A673 (cell line): ENCODE results near the gene TRIM40. TPM values are rescaled to one million over a fixed set of nuclear protein-coding genes. Genes with fewer than 3 reads are reported as not detected.

Source experiments
- BruUV-seq: library from RNA; stranded (reverse); fragments of 400-500 nt; replicated peaks from 2 replicates; lab custom pipeline; 2021; lab: Mats Ljungman, UMichigan
- CTCF ChIA-PET: fragments of 300-600 bp; sonication (Branson Sonifier 250); formaldehyde crosslinking; loops from one replicate; lab custom pipeline; 2022; ENCODE audit warnings: antibody characterized with exemption; lab: Charles Lee
- POLR2A ChIA-PET: fragments of 300-600 bp; sonication (Branson Sonifier 250); formaldehyde crosslinking; loops from one replicate; lab custom pipeline; 2022; ENCODE audit warnings: antibody characterized with exemption; ENCODE audit not compliant: low non-redundant PET; lab: Charles Lee
- DNase-seq: peaks from one replicate; pipeline ENCODE4 v3.0.0-alpha.2; 2015; ENCODE audit warnings: low spot score
- H3K27ac ChIP-seq: fragments of 200-600 bp; sonication (generic); 2 replicates; pipeline ENCODE4 v1.5.1; 2016; ENCODE audit warnings: mixed run types, low read depth, mild to moderate bottlenecking, mixed read lengths, antibody characterized with exemption, low read length; ENCODE audit not compliant: poor library complexity, severe bottlenecking
- H3K27me3 ChIP-seq: fragments of 200-600 bp; sonication (generic); replicated peaks from 2 replicates; pipeline ENCODE4 v1.6.1; 2017; ENCODE audit warnings: mixed run types, low read depth, mild to moderate bottlenecking, mixed read lengths, antibody characterized with exemption, low read length; ENCODE audit not compliant: insufficient read depth, poor library complexity
- H3K36me3 ChIP-seq: fragments of 200-600 bp; sonication (generic); 2 replicates; pipeline ENCODE4 v1.6.1; 2016; ENCODE audit warnings: mixed run types, mild to moderate bottlenecking, mixed read lengths, antibody characterized with exemption, low read length; ENCODE audit not compliant: insufficient read depth, poor library complexity, severe bottlenecking
- H3K4me1 ChIP-seq: fragments of 200-600 bp; sonication (generic); 2 replicates; pipeline ENCODE4 v1.6.1; 2017; ENCODE audit warnings: mixed run types, mild to moderate bottlenecking, mixed read lengths, antibody characterized with exemption, low read length; ENCODE audit not compliant: insufficient read depth, poor library complexity, severe bottlenecking
- H3K4me3 ChIP-seq: fragments of 200-600 bp; sonication (generic); 2 replicates; pipeline ENCODE4 v1.5.1; 2016; ENCODE audit warnings: low read depth, mixed run types, mild to moderate bottlenecking, mixed read lengths, low read length; ENCODE audit not compliant: poor library complexity, severe bottlenecking
- H3K9me3 ChIP-seq: fragments of 200-600 bp; sonication (generic); 2 replicates; pipeline ENCODE4 v1.6.1; 2016; ENCODE audit warnings: mixed run types, low read depth, mild to moderate bottlenecking, mixed read lengths, antibody characterized with exemption, low read length; ENCODE audit not compliant: poor library complexity, severe bottlenecking
- CTCF ChIP-seq: fragments of 300-800, 200-600 bp; sonication (generic); conservative IDR thresholded peaks from 2 replicates; pipeline ENCODE4 v1.5.1; 2017; ENCODE audit warnings: low read depth, mild to moderate bottlenecking, antibody characterized with exemption, low read length, moderate library complexity, mixed read lengths
- EZH2 ChIP-seq: fragments of 200-600 bp; sonication (generic); IDR thresholded peaks from 2 replicates; pipeline ENCODE4 v1.6.1; 2017; ENCODE audit warnings: borderline replicate concordance, low read depth, mild to moderate bottlenecking, mixed read lengths, antibody characterized with exemption, low read length; ENCODE audit not compliant: poor library complexity, severe bottlenecking
- intact Hi-C: fragments of 100-400 bp; cut with micrococcal nuclease; formaldehyde crosslinking; loops from one replicate; pipeline ENCODE4 v1.10.0; 2022; ENCODE audit not compliant: unreplicated experiment
- total RNA-seq: library from RNA; stranded (reverse); gene quantifications from 2 replicates; pipeline ENCODE4 v1.2.3, GENCODE V29; 2021

TRIM40 gene
- total RNA-seq, 1 experiment from 2014 or later, result not detected

- intact Hi-C loops, result no loop called here
- no peaks in the 10 kb centered on the region for H3K27me3 ChIP-seq
- DNase-seq, result no peak
- no peaks in the 10 kb centered on the region for H3K9me3 ChIP-seq
- TF ChIP-seq EZH2, result no peak
- TF ChIP-seq CTCF, result no peak
- no TSS peak for BruUV-seq
- H3K4me1 ChIP-seq, result peaks cover 16% of the 10 kb centered on the region
- H3K4me3 ChIP-seq, result no peak overlapping the region
- no peak overlapping the region for H3K27ac ChIP-seq
- CTCF ChIA-PET, result no interaction called here
- no peaks in the 10 kb centered on the region for H3K36me3 ChIP-seq
- POLR2A ChIA-PET, result no interaction called here
These were observed 20.8 kb downstream of the TRIM40 start for GRCh38 chr6:30156774-30157173.

GRCh38 chr6:30157581-30157980 lies 21.6 kb downstream of the TRIM40 start:
- Histone ChIP-seq H3K4me1 (peaks cover 16% of the 10 kb centered on the region), H3K36me3 (no peaks in the 10 kb centered on the region), H3K27me3 (no peaks in the 10 kb centered on the region), H3K4me3 (no peak overlapping the region), H3K9me3 (no peaks in the 10 kb centered on the region), H3K27ac (no peak overlapping the region)
- intact Hi-C loops, result no loop called here
- ChIA-PET POLR2A (no interaction called here), CTCF (no interaction called here)
- DNase-seq, result no peak
- BruUV-seq, result no TSS peak
- TF ChIP-seq EZH2 (no peak), CTCF (no peak)

GRCh38 chr6:30157999-30158398 lies 22.1 kb downstream of the TRIM40 start:
- no TSS peak for BruUV-seq
- ChIA-PET POLR2A (no interaction called here), CTCF (no interaction called here)
- intact Hi-C loops, result no loop called here
- TF ChIP-seq CTCF, result no peak
- no peak for TF ChIP-seq EZH2
- H3K4me1 ChIP-seq, result peaks cover 16% of the 10 kb centered on the region
- no peak overlapping the region for H3K4me3 ChIP-seq
- H3K36me3 ChIP-seq, result no peaks in the 10 kb centered on the region
- no peak overlapping the region for H3K27ac ChIP-seq
- no peaks in the 10 kb centered on the region for H3K27me3 ChIP-seq
- no peaks in the 10 kb centered on the region for H3K9me3 ChIP-seq
- no peak for DNase-seq
